Activated CD8-positive, alpha-beta T cell treated with anti-CD3 and anti-CD28 coated beads for 36 hours (primary cell): ENCODE measurements around the gene AMD1. TPM values are rescaled to one million over a fixed set of nuclear protein-coding genes. Genes with fewer than 3 reads are reported as not detected.

Source experiments
- ATAC-seq: fragments of 200-7000 bp; cut with Tn5 transposase; one replicate; pipeline ENCODE4 v1.10.0; 2021; ENCODE audit warnings: mild to moderate bottlenecking, moderate library complexity
- CTCF ChIA-PET: fragments of 350-600 bp; sonication (Branson Sonifier 250); formaldehyde crosslinking; loops from one replicate; lab custom pipeline; 2021; ENCODE audit warnings: antibody characterized with exemption; lab: Charles Lee
- POLR2A ChIA-PET: fragments of 350-600 bp; sonication (Branson Sonifier 250); formaldehyde crosslinking; loops from one replicate; lab custom pipeline; 2021; ENCODE audit warnings: antibody characterized with exemption; lab: Charles Lee
- DNase-seq: peaks from one replicate; pipeline ENCODE4 v3.0.0-alpha.2; 2020
- H3K27ac Mint-ChIP-seq: one replicate; pipeline ENCODE4 v1.8.0; 2021; ENCODE audit warnings: mild to moderate bottlenecking, mixed read lengths
- H3K27me3 Mint-ChIP-seq: one replicate; pipeline ENCODE4 v1.8.0; 2021; ENCODE audit warnings: mixed read lengths
- H3K36me3 Mint-ChIP-seq: one replicate; pipeline ENCODE4 v1.8.0; 2021; ENCODE audit warnings: low read depth, mixed read lengths
- H3K4me1 Mint-ChIP-seq: one replicate; pipeline ENCODE4 v1.8.0; 2021; ENCODE audit warnings: low read depth, mixed read lengths
- H3K4me3 Mint-ChIP-seq: one replicate; pipeline ENCODE4 v1.8.0; 2021; ENCODE audit warnings: mild to moderate bottlenecking, moderate library complexity, mixed read lengths
- H3K9me3 Mint-ChIP-seq: one replicate; pipeline ENCODE4 v1.8.0; 2021; ENCODE audit warnings: mixed read lengths
- intact Hi-C: fragments of 100-400 bp; cut with micrococcal nuclease; formaldehyde crosslinking; loops from one replicate; pipeline ENCODE4 v1.10.0; 2022
- total RNA-seq, 2 experiments: library from RNA; stranded (reverse); gene quantifications; one replicate each; pipeline ENCODE4 v1.2.3, GENCODE V29; 2021
- TF ChIP-seq, protein P1 (sequence below): fragments of 200-600 bp; IDR thresholded peaks from one replicate; pipeline ENCODE4 v1.8.0; 2022; ENCODE audit warnings: antibody characterized with exemption, mild to moderate bottlenecking

AMD1 gene
- total RNA-seq: 10 to 100 TPM; 77.4 to 85.0 TPM

DNA sequence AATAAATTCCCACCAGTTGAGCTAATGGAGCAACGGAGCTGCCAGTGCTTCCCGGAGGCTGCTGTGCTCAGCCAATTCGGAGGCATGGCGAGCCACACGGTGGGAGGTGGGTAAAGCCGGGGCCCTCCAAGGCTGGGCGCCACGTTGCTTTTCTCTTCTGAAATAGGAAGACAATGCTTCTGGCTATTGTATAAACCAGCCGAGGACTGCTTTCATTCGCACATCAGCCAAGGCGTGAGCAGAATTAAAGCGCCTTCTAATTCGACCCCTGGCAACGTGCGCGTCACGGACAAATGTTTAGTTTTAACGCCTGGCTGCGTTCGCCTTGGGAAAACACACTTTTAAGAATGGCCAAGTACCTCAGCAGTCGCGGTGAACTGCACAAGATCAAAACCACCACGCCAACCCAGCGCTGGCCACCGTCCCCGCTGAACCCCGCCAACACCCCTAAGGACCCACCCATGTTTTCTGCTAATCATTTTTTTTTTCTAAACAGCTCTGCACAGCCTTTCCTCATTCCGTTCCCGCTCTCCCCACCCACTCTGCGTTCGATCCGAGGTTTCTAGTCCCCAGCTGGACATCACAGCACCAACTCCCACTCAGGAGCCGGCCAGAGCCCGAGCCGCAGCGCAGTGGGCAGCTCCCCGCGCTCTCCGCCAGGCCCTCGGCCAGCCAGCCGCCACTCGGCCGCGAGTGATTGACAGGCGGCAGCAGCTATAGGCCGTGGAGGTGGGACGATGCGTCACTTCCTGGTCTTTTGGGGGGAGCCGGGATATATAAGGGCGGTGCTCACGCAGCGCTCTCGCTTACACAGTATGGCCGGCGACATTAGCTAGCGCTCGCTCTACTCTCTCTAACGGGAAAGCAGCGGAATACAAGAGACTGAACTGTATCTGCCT is at the start of gene AMD1:
AMD1 (plus strand) TSS at position 805 of the 899 bp plus-strand sequence. CDS start 321 bp downstream, outside the sequence.
- Mint-ChIP-seq H3K36me3 (peaks cover 26% of the 10 kb centered on the region), H3K4me1 (peaks cover 23% of the 10 kb centered on the region), H3K27me3 (peaks cover 2% of the 10 kb centered on the region), H3K4me3 (peak within 1 kb of the TSS; percentile 97), H3K9me3 (no peaks in the 10 kb centered on the region), H3K27ac (peak within 1 kb of the TSS; percentile 98)
- peak; percentile 80 for ATAC-seq
- POLR2A ChIA-PET: interaction anchor here (0.6 to 9.1 kb wide), 42 partner anchors 9 to 1180 kb away, joined by 3 to 241 read pairs (median 4); partner anchors contain the start of genes CDK19, GTF3C6, RPF2 and WASF1
- intact Hi-C loops: no loop called here
- TF ChIP-seq, protein P1, sequence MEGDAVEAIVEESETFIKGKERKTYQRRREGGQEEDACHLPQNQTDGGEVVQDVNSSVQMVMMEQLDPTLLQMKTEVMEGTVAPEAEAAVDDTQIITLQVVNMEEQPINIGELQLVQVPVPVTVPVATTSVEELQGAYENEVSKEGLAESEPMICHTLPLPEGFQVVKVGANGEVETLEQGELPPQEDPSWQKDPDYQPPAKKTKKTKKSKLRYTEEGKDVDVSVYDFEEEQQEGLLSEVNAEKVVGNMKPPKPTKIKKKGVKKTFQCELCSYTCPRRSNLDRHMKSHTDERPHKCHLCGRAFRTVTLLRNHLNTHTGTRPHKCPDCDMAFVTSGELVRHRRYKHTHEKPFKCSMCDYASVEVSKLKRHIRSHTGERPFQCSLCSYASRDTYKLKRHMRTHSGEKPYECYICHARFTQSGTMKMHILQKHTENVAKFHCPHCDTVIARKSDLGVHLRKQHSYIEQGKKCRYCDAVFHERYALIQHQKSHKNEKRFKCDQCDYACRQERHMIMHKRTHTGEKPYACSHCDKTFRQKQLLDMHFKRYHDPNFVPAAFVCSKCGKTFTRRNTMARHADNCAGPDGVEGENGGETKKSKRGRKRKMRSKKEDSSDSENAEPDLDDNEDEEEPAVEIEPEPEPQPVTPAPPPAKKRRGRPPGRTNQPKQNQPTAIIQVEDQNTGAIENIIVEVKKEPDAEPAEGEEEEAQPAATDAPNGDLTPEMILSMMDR: no peak
- peak; percentile 96 for DNase-seq
- CTCF ChIA-PET: interaction anchor here (1.1 to 9.0 kb wide), 5 partner anchors 8 to 193 kb away, joined by 3 to 76 read pairs (median 3); partner anchors contain the start of genes CDK19 and GTF3C6

DNA sequence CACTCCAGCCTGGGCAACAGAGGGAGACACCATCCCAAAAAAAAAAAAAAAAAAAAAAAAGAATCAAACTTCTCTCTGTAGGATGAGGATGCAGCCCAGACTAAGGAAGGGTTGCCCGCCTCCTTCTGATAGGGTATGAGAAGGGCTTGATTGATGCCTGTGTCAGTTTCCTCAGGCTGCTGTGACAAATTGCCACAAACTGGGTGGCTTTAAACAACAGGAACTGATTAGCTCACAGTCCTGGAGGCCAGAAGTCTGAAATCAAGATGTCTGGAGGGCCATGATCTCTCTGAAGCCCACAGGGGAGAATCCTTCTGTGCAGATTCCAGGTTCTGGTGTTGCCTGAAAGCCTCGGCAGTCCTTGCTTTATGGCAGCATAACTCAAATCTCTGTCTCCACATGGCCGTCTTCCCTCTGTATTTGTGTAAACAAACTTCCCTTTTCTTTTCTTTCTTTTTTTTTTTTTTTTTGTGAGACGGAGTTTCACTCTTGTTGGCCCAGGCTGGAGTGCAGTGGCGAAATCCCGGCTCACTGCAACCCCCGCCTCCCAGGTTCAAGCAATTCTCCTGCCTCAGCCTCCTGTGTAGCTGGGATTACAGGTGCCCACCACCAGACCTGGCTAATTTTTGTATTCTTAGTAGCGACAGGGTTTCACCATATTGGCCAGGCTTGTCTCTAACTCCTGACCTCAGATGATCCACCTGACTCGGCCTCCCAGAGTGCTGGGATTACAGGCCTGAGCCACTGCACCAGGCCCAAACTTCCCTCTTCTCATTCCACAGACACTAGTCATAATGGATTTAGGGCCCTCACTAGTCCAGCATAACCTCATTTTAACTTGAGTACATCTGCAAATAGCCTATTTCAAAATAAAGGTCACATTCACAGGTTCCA is 48.1 kb upstream of the AMD1 start:
- no peaks in the 10 kb centered on the region for H3K36me3 Mint-ChIP-seq
- H3K4me1 Mint-ChIP-seq: peaks cover 3% of the 10 kb centered on the region
- H3K4me3 Mint-ChIP-seq: no peak overlapping the region
- ATAC-seq (no peak), DNase-seq (no peak)
- TF ChIP-seq, protein P1: no peak
- ChIA-PET CTCF (no interaction called here), POLR2A (no interaction called here)
- H3K9me3 Mint-ChIP-seq: no peaks in the 10 kb centered on the region
- intact Hi-C loops: no loop called here
- H3K27me3 Mint-ChIP-seq: no peaks in the 10 kb centered on the region
- no peak overlapping the region for H3K27ac Mint-ChIP-seq

DNA sequence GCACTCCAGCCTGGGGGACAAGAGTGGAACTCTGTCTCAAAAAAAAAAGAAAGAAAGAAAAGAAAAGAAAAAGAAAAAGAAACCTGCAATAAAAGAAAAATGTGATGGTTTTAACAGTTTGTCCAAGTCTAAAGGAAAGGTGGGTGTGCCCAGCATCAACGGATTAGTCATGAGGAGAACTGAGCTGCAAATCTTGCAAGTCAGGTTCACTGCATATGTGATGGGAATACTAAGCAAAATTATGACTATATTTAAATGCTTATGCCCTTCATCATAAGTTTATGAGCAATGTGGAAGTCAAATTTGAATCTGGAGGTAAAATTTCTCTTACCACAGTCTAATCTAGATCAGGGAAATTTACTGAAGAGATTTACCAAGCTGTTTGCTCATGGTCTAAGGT is 46.2 kb upstream of the AMD1 start:
- Mint-ChIP-seq H3K27me3 (no peaks in the 10 kb centered on the region), H3K4me1 (no peaks in the 10 kb centered on the region), H3K9me3 (no peaks in the 10 kb centered on the region), H3K36me3 (no peaks in the 10 kb centered on the region), H3K4me3 (no peak overlapping the region), H3K27ac (no peak overlapping the region)
- DNase-seq: no peak
- ChIA-PET POLR2A (interaction anchor here (1.2 kb wide), 1 partner anchor 46 kb away, joined by 5 read pairs; the partner anchor contains the start of gene AMD1), CTCF (interaction anchor here (0.7 kb wide), 1 partner anchor 414 kb away, joined by 3 read pairs; no protein-coding TSS in a partner anchor)
- intact Hi-C loops: no loop called here
- TF ChIP-seq, protein P1: no peak
- ATAC-seq: no peak

DNA sequence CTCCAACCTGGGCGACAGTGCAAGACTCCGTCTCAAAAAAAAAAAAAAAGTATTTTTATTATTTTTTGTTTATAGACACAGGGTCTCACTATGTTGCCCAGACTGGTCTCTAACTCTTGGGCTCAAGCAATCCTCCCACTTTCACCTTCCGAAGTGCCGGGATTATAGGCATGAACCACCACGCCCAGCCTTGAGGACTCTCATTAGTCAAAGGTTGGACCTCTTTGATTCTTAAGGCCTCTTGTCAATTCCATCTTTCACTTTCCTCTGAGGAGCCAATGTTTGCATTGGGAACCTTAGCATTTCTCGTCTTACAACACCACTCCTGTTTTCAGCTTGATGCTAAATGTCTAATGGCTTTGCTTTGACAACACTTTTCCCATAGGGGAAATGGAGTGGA is 43.2 kb upstream of the AMD1 start:
- DNase-seq: no peak
- Mint-ChIP-seq H3K9me3 (no peaks in the 10 kb centered on the region), H3K27ac (no peak overlapping the region), H3K36me3 (no peaks in the 10 kb centered on the region), H3K4me3 (no peak overlapping the region), H3K27me3 (no peaks in the 10 kb centered on the region), H3K4me1 (no peaks in the 10 kb centered on the region)
- intact Hi-C loops: no loop called here
- ATAC-seq: no peak
- TF ChIP-seq, protein P1: no peak
- POLR2A ChIA-PET: no interaction called here
- CTCF ChIA-PET: no interaction called here
